ENCODE results near the gene C1QTNF8. TPM values are rescaled to one million over a fixed set of nuclear protein-coding genes. Genes with fewer than 3 reads are reported as not detected.

C1QTNF8 gene
- total and polyA plus RNA-seq, 2 of the 8 experiments (the other 6 are each of a cell fraction or from before 2014, with no cell fraction given): not detected

DNA sequence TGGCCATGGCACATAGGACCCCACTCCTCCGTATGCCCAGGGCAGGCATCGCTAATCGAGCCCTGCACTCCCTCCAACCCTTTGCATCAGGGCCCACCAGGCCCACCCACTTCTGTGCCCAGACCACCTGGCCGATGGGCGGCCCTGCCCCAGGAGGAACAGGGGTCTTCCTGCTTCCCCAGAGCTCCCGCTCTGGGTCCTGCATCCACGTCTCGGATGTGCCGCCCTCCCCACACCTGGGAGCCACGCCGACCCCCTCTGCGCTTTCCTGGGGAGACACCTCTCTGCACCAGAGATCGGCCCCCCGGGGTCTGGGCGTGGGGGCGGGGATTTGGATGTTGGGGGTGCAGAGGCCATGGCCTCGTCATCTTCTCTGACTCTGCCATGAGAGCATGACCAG, 44.6 kb downstream of the C1QTNF8 start:
- Histone ChIP-seq H4K20me1 (replicated peaks in 1 of 2; ENCODE audit: control insufficient read depth in 1 of 2, insufficient read depth in 2 of 2, low read length in 2 of 2) (no peaks in the 10 kb centered on the region), H3K23me2 (ENCODE audit: low read depth, low read length) (no peaks in the 10 kb centered on the region), H4K91ac (replicated peaks; ENCODE audit: insufficient read length, low read length) (no peak overlapping the region), H2BK5ac (ENCODE audit: low read depth, low read length) (no peak overlapping the region), H4K8ac (ENCODE audit: extremely low read depth, insufficient read depth, low read length) (no peak overlapping the region), H4K5ac (ENCODE audit: insufficient read length, low read depth, low read length) (no peak overlapping the region), H3K9ac (replicated peaks in 1 of 4; ENCODE audit: extremely low read depth in 1 of 4, low read depth in 3 of 4, low read length in 3 of 4) (no peak overlapping the region), H3K14ac (ENCODE audit: insufficient read length) (no peak overlapping the region), H3K4me3 (ENCODE audit: extremely low read depth in 1 of 4, insufficient read depth in 2 of 4, low read depth in 3 of 4, low read length in 4 of 4) (no peak overlapping the region), H3K79me2 (ENCODE audit: control insufficient read depth in 1 of 2, insufficient read depth in 2 of 2, low read length in 2 of 2) (no peaks in the 10 kb centered on the region), H2BK20ac (ENCODE audit: low read length) (no peak overlapping the region), H3K27ac (ENCODE audit: low read depth, low read length) (no peak overlapping the region), H3K4me1 (replicated peaks in 1 of 4; ENCODE audit: control insufficient read depth in 3 of 4, insufficient read depth in 4 of 4, low read length in 3 of 4) (peaks cover 0 to 10% (median 5%) of the 10 kb centered on the region in 4 experiments; a peak in 6 of 7 replicates), H2AFZ (ENCODE audit: low read length) (no peak overlapping the region), H3K9me3 (ENCODE audit: insufficient read depth in 2 of 2, low read depth in 1 of 2, low read length in 1 of 2) (no peaks in the 10 kb centered on the region), H3K56ac (replicated peaks; ENCODE audit: insufficient read length, low read depth, low read length) (no peak overlapping the region), H3K36me3 (ENCODE audit: control insufficient read depth in 2 of 4, insufficient read depth in 4 of 4, low read length in 3 of 4) (no peaks in the 10 kb centered on the region), H3K4ac (replicated peaks; ENCODE audit: insufficient read length, low read depth, low read length) (no peak overlapping the region), H3K18ac (ENCODE audit: extremely low read depth, low read length) (no peak overlapping the region), H2AK5ac (ENCODE audit: low read depth, low read length) (no peak overlapping the region), H3K23ac (ENCODE audit: insufficient read length) (no peak overlapping the region), H3K4me2 (ENCODE audit: insufficient read depth in 1 of 2, low read depth in 2 of 2, low read length in 2 of 2) (no peak overlapping the region), H2BK12ac (ENCODE audit: low read depth, low read length) (no peak overlapping the region), H2BK15ac (ENCODE audit: low read length) (no peak overlapping the region), H2BK120ac (replicated peaks; ENCODE audit: low read depth, low read length) (no peak overlapping the region), H3K27me3 (replicated peaks in 1 of 4; ENCODE audit: control insufficient read depth in 3 of 4, extremely low read depth in 1 of 4, insufficient read depth in 3 of 4, low read length in 3 of 4) (peaks cover 0 to 2% (median 0%) of the 10 kb centered on the region in 4 experiments; a peak in 2 of 7 replicates), H3K79me1 (ENCODE audit: low read depth, low read length) (no peaks in the 10 kb centered on the region)
- FAIRE-seq (no peak), DNase-seq (ENCODE audit: low read depth in 1 of 2, low spot score in 2 of 2) (no peak)
- POLR2A ChIA-PET (ENCODE audit: partially characterized antibody): no interaction called here
- CTCF ChIA-PET (ENCODE audit: partially characterized antibody): interaction anchor here (0.7 kb wide), 1 partner anchor 35 kb away, joined by 3 read pairs; no protein-coding TSS in a partner anchor
- 91% methylated on average over 11 of the region's 17 CpGs; no CpG with 5 or more reads in 1 of the 2 experiments for WGBS, 2 experiments (ENCODE audit: extremely low coverage in 1 of 2, insufficient coverage in 1 of 2, insufficient read length in 1 of 2, insufficient replicate concordance in 2 of 2, low coverage in 1 of 2, low lambda C conversion rate in 2 of 2, missing lambda C conversion rate in 1 of 2)
- TF ChIP-seq JUN (IDR thresholded peaks at IDR 0.05; ENCODE audit: low read depth, low read length) (no peak), SRF (IDR thresholded peaks at IDR 0.05; ENCODE audit: low read depth, low read length) (no peak), ASH2L (IDR thresholded peaks at IDR 0.05; ENCODE audit: low read length) (no peak), TAF7 (optimal IDR thresholded peaks at IDR 0.05; ENCODE audit: borderline replicate concordance, low read depth, low read length) (no peak)

Measured in H1 (cell line).